Measurements from ENCODE around the gene ZBTB17.

Gene ZBTB17

DNA sequence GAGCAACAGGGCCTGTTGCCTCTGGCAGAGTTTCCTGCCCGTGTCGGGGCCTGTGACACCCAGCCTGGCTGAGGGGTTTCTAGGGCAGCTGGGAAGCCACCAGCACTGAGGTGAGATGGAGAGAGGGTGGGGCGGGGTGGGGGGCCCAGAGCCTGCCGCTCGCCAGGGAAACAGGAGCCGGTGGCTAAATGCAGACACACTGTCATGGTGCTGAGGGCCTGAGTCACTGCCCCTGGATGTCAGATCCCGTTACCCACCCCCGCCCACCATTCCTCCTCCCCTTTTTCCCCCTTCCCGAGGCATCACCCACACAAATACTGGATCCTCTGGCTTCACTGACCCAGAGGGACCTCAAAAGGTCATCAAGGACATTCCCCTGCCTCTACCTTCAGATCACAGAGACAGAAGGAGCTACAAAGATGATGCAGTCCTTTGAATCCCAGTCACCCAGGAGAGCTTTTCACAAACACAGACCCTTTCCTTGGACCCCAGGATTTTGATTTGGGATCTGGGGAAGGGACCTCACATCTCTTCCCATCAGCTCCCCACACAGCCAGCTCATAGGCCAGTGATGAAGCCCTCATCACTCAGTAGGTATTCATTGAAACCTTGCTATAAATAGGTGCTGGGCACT lies 43.9 kb upstream of the ZBTB17 start:
- H3K27ac ChIP-seq = no peak overlapping the region
- TF ChIP-seq ZFX (IDR thresholded peaks at IDR 0.05) = no peak
- TF ChIP-seq, protein P1, sequence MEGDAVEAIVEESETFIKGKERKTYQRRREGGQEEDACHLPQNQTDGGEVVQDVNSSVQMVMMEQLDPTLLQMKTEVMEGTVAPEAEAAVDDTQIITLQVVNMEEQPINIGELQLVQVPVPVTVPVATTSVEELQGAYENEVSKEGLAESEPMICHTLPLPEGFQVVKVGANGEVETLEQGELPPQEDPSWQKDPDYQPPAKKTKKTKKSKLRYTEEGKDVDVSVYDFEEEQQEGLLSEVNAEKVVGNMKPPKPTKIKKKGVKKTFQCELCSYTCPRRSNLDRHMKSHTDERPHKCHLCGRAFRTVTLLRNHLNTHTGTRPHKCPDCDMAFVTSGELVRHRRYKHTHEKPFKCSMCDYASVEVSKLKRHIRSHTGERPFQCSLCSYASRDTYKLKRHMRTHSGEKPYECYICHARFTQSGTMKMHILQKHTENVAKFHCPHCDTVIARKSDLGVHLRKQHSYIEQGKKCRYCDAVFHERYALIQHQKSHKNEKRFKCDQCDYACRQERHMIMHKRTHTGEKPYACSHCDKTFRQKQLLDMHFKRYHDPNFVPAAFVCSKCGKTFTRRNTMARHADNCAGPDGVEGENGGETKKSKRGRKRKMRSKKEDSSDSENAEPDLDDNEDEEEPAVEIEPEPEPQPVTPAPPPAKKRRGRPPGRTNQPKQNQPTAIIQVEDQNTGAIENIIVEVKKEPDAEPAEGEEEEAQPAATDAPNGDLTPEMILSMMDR (conservative IDR thresholded peaks at IDR 0.05) = no peak

DNA sequence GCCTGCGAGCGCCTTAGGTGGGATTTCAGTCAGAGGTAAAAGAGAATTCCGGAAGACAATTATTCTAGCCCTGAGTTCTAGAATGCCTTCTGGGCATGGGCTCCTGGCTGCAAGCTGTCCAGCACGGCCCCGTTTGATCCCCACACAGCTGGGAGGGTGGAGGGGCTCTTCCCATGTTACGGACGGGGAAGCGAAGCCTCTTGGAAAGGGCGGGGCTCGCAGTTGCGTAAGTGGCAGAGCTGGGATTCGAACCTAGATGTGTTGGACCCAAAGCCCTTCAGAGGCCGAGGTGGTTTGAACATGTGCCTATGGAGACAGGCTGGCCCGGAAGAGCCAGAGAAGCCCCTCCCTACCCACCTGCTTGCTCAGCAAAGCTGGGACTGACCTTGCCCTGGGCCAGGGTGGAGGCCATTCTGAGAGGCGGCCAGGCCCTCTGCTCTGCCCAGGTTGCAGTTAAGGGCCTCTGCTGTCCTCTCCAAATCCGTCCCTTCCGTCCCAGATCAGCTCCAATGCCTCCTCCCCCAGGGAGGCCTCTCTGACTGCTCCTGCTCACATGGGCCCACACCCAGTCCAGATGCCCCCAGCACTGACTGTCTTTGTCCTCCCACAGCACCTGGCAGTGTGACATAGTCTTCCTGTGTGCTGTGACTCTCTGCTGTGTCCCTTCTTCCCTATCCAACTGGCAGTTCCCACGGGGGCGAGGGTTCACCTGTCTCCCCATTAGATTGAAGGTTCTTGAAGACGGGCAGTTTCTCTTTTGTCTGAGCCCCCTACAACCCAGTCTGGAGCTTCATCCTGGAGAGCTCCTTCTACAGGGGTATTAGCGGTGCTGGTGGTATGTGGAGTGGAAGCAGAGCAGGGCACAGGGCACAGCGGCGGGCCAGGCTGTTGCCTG lies 43.1 kb upstream of the ZBTB17 start:
- no peak overlapping the region for H3K27ac ChIP-seq
- TF ChIP-seq, protein P1 (conservative IDR thresholded peaks at IDR 0.05) = no peak
- no peak for TF ChIP-seq ZFX (IDR thresholded peaks at IDR 0.05)

DNA sequence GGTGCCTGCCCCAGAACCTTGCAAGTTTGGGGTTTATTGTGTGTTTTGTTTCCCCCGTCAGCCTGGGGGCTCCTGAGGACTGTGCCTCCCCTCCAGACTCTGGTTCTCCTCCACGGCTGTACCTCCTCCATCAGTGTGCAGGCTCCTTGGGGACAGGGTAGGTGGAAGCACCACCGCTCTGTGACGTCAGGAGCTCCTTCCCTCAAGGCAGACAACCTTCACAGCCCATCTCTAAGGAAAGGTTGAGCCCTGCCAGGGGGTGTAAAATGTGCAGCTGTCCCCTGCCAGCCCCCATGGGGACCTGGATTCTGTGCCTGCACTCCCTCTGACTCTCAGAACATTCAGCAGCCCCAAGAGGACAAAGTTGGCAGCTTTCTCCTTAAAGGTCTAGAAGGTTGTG lies 42.4 kb upstream of the ZBTB17 start:
- no peak for TF ChIP-seq ZFX (IDR thresholded peaks at IDR 0.05)
- TF ChIP-seq, protein P1 (conservative IDR thresholded peaks at IDR 0.05) = no peak
- H3K27ac ChIP-seq = no peak overlapping the region

DNA sequence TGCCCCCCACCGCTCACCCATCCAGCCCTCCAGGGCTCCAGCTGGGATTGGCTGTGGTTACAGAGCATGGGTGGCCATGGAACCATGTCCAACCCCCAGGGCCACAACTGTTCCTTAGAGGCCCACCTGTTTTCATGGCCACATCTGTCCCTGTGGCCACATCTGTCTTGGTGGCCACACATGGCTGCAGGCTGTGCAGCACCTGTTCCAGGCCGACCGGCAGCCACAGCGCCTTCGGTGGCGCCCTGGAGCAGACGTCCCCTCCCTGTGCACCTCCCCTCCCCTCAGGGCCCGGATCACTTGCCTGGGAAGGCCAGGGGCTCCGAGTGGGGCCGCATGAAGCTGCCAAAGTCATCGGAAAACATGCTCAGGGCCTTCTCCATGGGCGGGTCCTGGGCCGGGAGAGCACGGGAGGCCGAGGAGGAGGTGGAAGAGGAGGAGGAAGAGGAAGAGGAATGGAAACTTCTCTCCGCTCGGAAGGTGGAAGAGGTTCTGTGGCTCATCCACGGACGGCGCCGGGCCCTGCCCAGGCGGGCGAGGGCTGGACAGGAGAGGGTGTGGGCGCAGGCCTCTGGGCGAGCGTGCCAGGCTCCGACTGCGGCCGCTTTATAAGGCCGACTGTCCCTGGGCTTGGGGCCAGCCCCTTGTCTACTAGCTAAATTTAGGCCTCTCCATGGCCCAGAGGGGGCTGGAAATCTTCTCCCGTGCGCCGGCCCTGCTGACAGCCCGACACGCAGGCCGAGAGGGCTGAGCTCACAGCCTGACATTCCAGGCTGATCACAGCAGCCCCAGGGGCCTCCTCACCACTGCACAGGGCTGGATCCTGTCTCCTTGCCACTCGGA lies 41.8 kb upstream of the ZBTB17 start, which contains the start of gene HSPB7:
Gene HSPB7, minus strand, starts transcription at position 583 of the 843 bp plus-strand sequence. Its CDS starts 80 bp downstream, at position 503.
- no peak for TF ChIP-seq ZFX (IDR thresholded peaks at IDR 0.05)
- TF ChIP-seq, protein P1 (conservative IDR thresholded peaks at IDR 0.05) = no peak
- no peak within 1 kb of the TSS for H3K27ac ChIP-seq

DNA sequence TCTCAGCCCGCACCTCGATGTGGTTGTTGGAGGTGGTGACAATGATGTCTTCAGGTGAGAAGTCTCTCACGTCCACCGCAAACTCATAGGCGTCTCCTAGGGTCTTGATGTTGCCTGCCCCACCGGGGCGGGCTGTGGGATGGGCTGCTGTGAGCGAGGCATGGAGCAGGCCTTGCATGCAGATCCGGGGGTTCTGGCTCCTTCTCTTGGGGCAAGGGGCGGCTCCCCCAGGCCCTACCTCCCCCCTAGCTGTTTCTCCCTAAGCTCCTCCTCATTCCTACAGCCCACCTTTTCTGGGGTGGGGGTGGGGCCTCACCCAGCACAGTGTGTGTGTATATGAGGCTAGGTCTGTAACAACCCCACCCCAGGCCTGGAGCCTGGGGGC lies 41.2 kb upstream of the ZBTB17 start:
- H3K27ac ChIP-seq = no peak overlapping the region

DNA sequence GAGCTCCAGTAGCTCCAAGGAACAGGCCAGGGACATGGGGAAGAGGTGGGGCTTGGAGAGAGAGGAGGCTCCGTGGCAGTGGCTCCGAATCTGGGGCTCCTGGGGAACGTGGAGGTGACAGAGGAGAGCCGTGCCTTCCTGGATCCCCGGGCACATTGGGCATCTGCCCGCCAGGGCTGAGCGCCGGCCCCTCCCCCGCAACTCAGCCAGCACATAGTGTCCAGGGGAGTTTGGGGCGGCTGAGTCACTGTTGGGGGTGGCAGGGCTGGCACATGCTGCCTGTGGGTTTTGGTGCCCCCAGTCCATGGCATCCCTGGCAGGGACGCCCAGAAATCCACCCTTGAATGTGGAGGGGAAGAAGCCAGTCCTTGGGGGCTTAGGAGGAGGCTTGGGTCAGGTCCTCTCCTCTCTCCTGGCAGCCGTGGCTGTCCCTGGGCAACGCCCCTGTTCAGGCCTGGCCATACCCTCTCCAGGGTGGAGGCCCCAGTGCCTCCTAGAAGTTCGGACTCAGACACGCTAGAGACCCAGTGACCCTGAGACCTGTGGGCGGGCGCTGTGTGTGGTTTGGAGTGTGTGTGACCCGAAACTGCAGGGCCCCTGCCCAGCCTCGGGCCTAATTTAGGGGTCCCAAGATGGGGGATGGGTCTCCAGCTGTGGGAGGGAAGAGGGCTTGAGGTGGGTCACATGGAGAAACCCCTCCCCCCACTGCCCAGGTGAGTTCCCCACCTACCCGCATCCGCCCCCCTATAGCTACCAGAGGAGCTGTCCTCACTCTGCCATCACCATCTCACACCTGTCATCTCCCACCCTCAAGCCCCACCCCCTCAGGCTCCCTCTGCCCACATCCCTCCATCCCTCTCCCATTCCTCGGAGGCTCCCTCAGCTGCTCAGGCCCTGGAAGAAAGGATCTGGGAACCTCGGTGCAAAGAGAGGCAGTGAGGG lies 40.3 kb upstream of the ZBTB17 start:
- no peak for TF ChIP-seq ZFX (IDR thresholded peaks at IDR 0.05)

More for the DNA sequence above, 41.2 kb upstream of the ZBTB17 start:
- TF ChIP-seq, protein P1 (conservative IDR thresholded peaks at IDR 0.05) = no peak
- TF ChIP-seq ZFX (IDR thresholded peaks at IDR 0.05) = no peak

DNA sequence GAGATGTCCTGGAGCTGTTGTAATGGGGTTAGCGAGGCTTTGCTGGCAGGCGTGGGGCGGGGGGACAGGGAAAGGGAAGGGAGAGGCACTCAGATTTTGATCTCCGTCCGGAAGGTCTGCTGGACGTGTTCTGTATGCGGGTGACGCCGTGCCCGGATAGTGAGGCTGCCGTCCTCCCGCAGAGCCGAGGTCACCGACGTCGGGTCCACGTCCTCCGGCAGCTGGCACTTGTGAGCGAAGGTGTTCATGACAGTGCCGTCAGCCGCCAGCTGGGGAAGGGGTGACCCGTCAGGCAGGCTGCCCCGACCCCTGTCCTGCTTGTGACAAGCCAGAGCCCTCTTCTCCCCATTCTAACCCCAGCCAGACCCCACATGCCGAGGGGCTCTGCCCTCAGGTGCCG lies 39.6 kb upstream of the ZBTB17 start:
- TF ChIP-seq, protein P1 (conservative IDR thresholded peaks at IDR 0.05) = no peak
- no peak for TF ChIP-seq ZFX (IDR thresholded peaks at IDR 0.05)
- H3K27ac ChIP-seq = no peak overlapping the region

More for the DNA sequence above, 40.3 kb upstream of the ZBTB17 start:
- no peak overlapping the region for H3K27ac ChIP-seq

Measured in C4-2B (cell line).